Measurements from ENCODE around the gene AK5. TPM values are rescaled to one million over a fixed set of nuclear protein-coding genes. Genes with fewer than 3 reads are reported as not detected.

AK5 gene
- total and polyA plus RNA-seq, 4 donors: 14.7 to 76.0 (median 58.4) TPM

GRCh38 chr1:77263708-77264107, 18.1 kb upstream of the AK5 start:
- H3K4me1 ChIP-seq (ENCODE audit: control insufficient read depth, insufficient read depth, low read length): no peaks in the 10 kb centered on the region
- no peak overlapping the region for H3K27ac ChIP-seq (ENCODE audit: low read depth, low read length)
- no CpG with 5 or more reads among the region's 1 CpG for WGBS (ENCODE audit: insufficient coverage)
- H3K9me3 ChIP-seq (ENCODE audit: control insufficient read depth, insufficient read depth, low read length): no peaks in the 10 kb centered on the region
- no peak for DNase-seq (ENCODE audit: low read depth in 4 of 6, low spot score in 6 of 6)
- no peaks in the 10 kb centered on the region for H3K27me3 ChIP-seq (ENCODE audit: control insufficient read depth, insufficient read depth, low read length)
- no peak overlapping the region for H3K4me3 ChIP-seq (ENCODE audit: low read depth, low read length)
- no peaks in the 10 kb centered on the region for H3K36me3 ChIP-seq (ENCODE audit: control insufficient read depth, insufficient read depth, low read length)

- 36% methylated on average over 1 of the region's 1 CpG for WGBS (ENCODE audit: insufficient coverage)
- H3K27me3 ChIP-seq (ENCODE audit: control insufficient read depth, insufficient read depth, low read length): no peaks in the 10 kb centered on the region
- no peaks in the 10 kb centered on the region for H3K36me3 ChIP-seq (ENCODE audit: control insufficient read depth, insufficient read depth, low read length)
- no peak overlapping the region for H3K4me3 ChIP-seq (ENCODE audit: low read depth, low read length)
- no peak overlapping the region for H3K27ac ChIP-seq (ENCODE audit: low read depth, low read length)
- H3K9me3 ChIP-seq (ENCODE audit: control insufficient read depth, insufficient read depth, low read length): no peaks in the 10 kb centered on the region
- no peaks in the 10 kb centered on the region for H3K4me1 ChIP-seq (ENCODE audit: control insufficient read depth, insufficient read depth, low read length)
- DNase-seq (ENCODE audit: low read depth in 4 of 6, low spot score in 6 of 6): no peak
Observed at GRCh38 chr1:77265180-77265579, 16.6 kb upstream of the AK5 start.

GRCh38 chr1:77267035-77267434, 14.8 kb upstream of the AK5 start:
- Histone ChIP-seq H3K9me3 (ENCODE audit: control insufficient read depth, insufficient read depth, low read length) (no peaks in the 10 kb centered on the region), H3K4me3 (ENCODE audit: low read depth, low read length) (no peak overlapping the region), H3K27ac (ENCODE audit: low read depth, low read length) (no peak overlapping the region), H3K27me3 (ENCODE audit: control insufficient read depth, insufficient read depth, low read length) (no peaks in the 10 kb centered on the region), H3K36me3 (ENCODE audit: control insufficient read depth, insufficient read depth, low read length) (no peaks in the 10 kb centered on the region), H3K4me1 (ENCODE audit: control insufficient read depth, insufficient read depth, low read length) (no peaks in the 10 kb centered on the region)
- DNase-seq (ENCODE audit: low read depth in 4 of 6, low spot score in 6 of 6): no peak
- no CpG with 5 or more reads among the region's 1 CpG for WGBS (ENCODE audit: insufficient coverage)

DNA sequence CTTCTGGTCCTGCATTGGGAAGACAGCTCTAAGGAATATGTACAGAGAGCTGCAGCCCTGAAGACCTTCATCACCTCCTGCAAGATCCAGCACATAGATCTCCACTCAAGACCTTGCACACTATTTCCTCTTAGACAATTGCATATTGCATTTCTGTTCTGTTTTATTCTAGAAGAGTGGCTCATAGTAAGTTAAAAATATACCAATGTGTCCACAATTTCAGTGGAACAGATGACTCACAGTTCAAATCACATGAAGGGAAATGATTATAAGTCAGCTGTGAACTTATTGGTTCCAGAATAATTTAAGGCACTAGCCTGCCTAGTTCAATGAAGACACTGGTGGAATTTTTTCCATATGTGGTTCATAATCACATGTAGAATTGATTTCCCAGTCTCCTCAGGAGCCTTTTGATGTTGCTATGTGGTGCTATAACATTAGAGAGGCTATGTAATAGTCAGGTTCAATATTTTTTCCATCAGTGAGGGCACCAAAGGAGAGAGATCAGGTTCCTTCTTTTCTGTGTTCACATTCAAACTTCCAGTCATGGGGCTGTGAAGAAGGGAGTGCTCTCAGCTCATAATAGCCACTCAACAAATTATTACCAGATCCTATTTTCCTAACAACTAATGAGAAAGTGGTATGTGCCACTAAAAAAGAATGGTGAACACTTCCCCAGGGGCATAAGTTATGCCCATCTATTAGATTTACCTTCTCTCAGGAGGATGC, 9.8 kb upstream of the AK5 start:
- DNase-seq (ENCODE audit: low read depth in 4 of 6, low spot score in 6 of 6): no peak
- H3K9me3 ChIP-seq (ENCODE audit: control insufficient read depth, insufficient read depth, low read length): no peaks in the 10 kb centered on the region
- no peaks in the 10 kb centered on the region for H3K36me3 ChIP-seq (ENCODE audit: control insufficient read depth, insufficient read depth, low read length)
- no peak overlapping the region for H3K4me3 ChIP-seq (ENCODE audit: low read depth, low read length)
- H3K27ac ChIP-seq (ENCODE audit: low read depth, low read length): no peak overlapping the region
- H3K4me1 ChIP-seq (ENCODE audit: control insufficient read depth, insufficient read depth, low read length): no peaks in the 10 kb centered on the region
- H3K27me3 ChIP-seq (ENCODE audit: control insufficient read depth, insufficient read depth, low read length): no peaks in the 10 kb centered on the region

- no peaks in the 10 kb centered on the region for H3K27me3 ChIP-seq (ENCODE audit: control insufficient read depth, insufficient read depth, low read length)
- H3K36me3 ChIP-seq (ENCODE audit: control insufficient read depth, insufficient read depth, low read length): no peaks in the 10 kb centered on the region
- no peaks in the 10 kb centered on the region for H3K4me1 ChIP-seq (ENCODE audit: control insufficient read depth, insufficient read depth, low read length)
- DNase-seq (ENCODE audit: low read depth in 4 of 6, low spot score in 6 of 6): no peak
- H3K9me3 ChIP-seq (ENCODE audit: control insufficient read depth, insufficient read depth, low read length): no peaks in the 10 kb centered on the region
- no peak overlapping the region for H3K4me3 ChIP-seq (ENCODE audit: low read depth, low read length)
- no peak overlapping the region for H3K27ac ChIP-seq (ENCODE audit: low read depth, low read length)
Observed at GRCh38 chr1:77273891-77274290, 7.9 kb upstream of the AK5 start.

- 86% methylated on average over 2 of the region's 5 CpGs for WGBS (ENCODE audit: insufficient coverage)
- Histone ChIP-seq H3K4me1 (ENCODE audit: control insufficient read depth, insufficient read depth, low read length) (no peaks in the 10 kb centered on the region), H3K9me3 (ENCODE audit: control insufficient read depth, insufficient read depth, low read length) (no peaks in the 10 kb centered on the region), H3K27ac (ENCODE audit: low read depth, low read length) (no peak overlapping the region), H3K27me3 (ENCODE audit: control insufficient read depth, insufficient read depth, low read length) (no peaks in the 10 kb centered on the region), H3K36me3 (ENCODE audit: control insufficient read depth, insufficient read depth, low read length) (no peaks in the 10 kb centered on the region), H3K4me3 (ENCODE audit: low read depth, low read length) (no peak overlapping the region)
- no peak for DNase-seq (ENCODE audit: low read depth in 4 of 6, low spot score in 6 of 6)
Observed at GRCh38 chr1:77275194-77275593, 6.6 kb upstream of the AK5 start.

- no CpG with 5 or more reads among the region's 2 CpGs for WGBS (ENCODE audit: insufficient coverage)
- no peaks in the 10 kb centered on the region for H3K9me3 ChIP-seq (ENCODE audit: control insufficient read depth, insufficient read depth, low read length)
- no peaks in the 10 kb centered on the region for H3K27me3 ChIP-seq (ENCODE audit: control insufficient read depth, insufficient read depth, low read length)
- H3K36me3 ChIP-seq (ENCODE audit: control insufficient read depth, insufficient read depth, low read length): no peaks in the 10 kb centered on the region
- H3K27ac ChIP-seq (ENCODE audit: low read depth, low read length): no peak overlapping the region
- no peaks in the 10 kb centered on the region for H3K4me1 ChIP-seq (ENCODE audit: control insufficient read depth, insufficient read depth, low read length)
- DNase-seq (ENCODE audit: low read depth in 4 of 6, low spot score in 6 of 6): no peak
- no peak overlapping the region for H3K4me3 ChIP-seq (ENCODE audit: low read depth, low read length)
Observed at GRCh38 chr1:77276941-77277340, 4.9 kb upstream of the AK5 start.

GRCh38 chr1:77279929-77280328, 1.9 kb upstream of the AK5 start:
- no peak overlapping the region for H3K27ac ChIP-seq (ENCODE audit: low read depth, low read length)
- no peak for DNase-seq (ENCODE audit: low read depth in 4 of 6, low spot score in 6 of 6)
- peaks cover 11% of the 10 kb centered on the region for H3K4me1 ChIP-seq (ENCODE audit: control insufficient read depth, insufficient read depth, low read length)
- 87% methylated on average over 2 of the region's 2 CpGs for WGBS (ENCODE audit: insufficient coverage)
- H3K27me3 ChIP-seq (ENCODE audit: control insufficient read depth, insufficient read depth, low read length): peaks cover 11% of the 10 kb centered on the region
- no peak overlapping the region for H3K4me3 ChIP-seq (ENCODE audit: low read depth, low read length)
- no peaks in the 10 kb centered on the region for H3K9me3 ChIP-seq (ENCODE audit: control insufficient read depth, insufficient read depth, low read length)
- H3K36me3 ChIP-seq (ENCODE audit: control insufficient read depth, insufficient read depth, low read length): no peaks in the 10 kb centered on the region

GRCh38 chr1:77280962-77281361, 857 bp upstream of the AK5 start:
- Histone ChIP-seq H3K36me3 (ENCODE audit: control insufficient read depth, insufficient read depth, low read length) (no peaks in the 10 kb centered on the region), H3K4me1 (ENCODE audit: control insufficient read depth, insufficient read depth, low read length) (peaks cover 11% of the 10 kb centered on the region), H3K27ac (ENCODE audit: low read depth, low read length) (no peak overlapping the region), H3K4me3 (ENCODE audit: low read depth, low read length) (no peak overlapping the region), H3K27me3 (ENCODE audit: control insufficient read depth, insufficient read depth, low read length) (peaks cover 11% of the 10 kb centered on the region), H3K9me3 (ENCODE audit: control insufficient read depth, insufficient read depth, low read length) (no peaks in the 10 kb centered on the region)
- peak in 1 of 6 donors; percentile 1 for DNase-seq (ENCODE audit: low read depth in 4 of 6, low spot score in 6 of 6)
- 56% methylated on average over 3 of the region's 4 CpGs for WGBS (ENCODE audit: insufficient coverage)

DNA sequence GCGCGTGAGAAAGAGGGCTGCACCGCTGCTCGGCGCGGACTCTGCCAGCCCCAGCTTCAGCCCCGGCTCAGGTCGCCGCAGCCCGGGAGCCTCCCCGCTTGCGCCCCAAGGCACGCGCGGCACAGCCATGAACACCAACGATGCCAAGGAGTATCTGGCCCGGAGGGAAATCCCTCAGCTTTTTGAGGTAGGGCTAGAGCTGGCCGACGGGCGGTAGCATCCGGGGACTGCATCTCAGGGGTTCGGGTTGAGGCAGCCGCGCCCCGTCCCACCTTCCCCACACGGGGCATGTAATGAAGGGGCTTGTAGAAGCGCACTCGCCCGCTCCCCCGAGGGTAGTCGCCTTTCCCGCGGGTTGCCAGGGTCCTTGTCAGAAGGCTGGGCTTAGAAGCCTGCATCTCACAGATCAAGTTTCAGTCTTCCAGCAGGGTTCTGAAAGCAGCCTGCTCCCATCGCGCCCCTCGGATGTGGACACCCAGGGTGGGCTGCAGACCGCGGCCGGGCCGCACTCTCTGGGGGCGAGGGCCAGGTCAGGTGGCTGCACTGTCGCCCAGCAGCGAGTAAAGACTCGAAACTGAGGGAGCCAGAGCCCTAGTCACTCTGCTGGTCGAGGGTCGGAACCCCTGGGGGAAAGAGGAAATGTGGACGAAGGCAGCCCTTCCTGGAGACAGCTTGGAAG, 507 bp downstream of the AK5 start:
- peaks cover 11% of the 10 kb centered on the region for H3K27me3 ChIP-seq (ENCODE audit: control insufficient read depth, insufficient read depth, low read length)
- peak in 1 of 6 donors; percentile 15 for DNase-seq (ENCODE audit: low read depth in 4 of 6, low spot score in 6 of 6)
- H3K36me3 ChIP-seq (ENCODE audit: control insufficient read depth, insufficient read depth, low read length): no peaks in the 10 kb centered on the region
- H3K4me3 ChIP-seq (ENCODE audit: low read depth, low read length): peak overlapping the region; percentile 70
- H3K9me3 ChIP-seq (ENCODE audit: control insufficient read depth, insufficient read depth, low read length): no peaks in the 10 kb centered on the region
- peaks cover 11% of the 10 kb centered on the region for H3K4me1 ChIP-seq (ENCODE audit: control insufficient read depth, insufficient read depth, low read length)
- H3K27ac ChIP-seq (ENCODE audit: low read depth, low read length): peak overlapping the region; percentile 29
- WGBS (ENCODE audit: insufficient coverage): 0% methylated on average over 44 of the region's 47 CpGs
